GM18951 (cell line): Measurements from ENCODE around the gene HNRNPA1L2.
"Not testable (repeated sequence)": the region's sequence is repeated elsewhere in the genome, so short reads cannot be mapped to it uniquely, and the experiment has no call there.

Experiments used
- POLR2A ChIP-seq: IDR thresholded peaks from 4 replicates; pipeline ENCODE4 v1.6.1; 2011; ENCODE audit warnings: mild to moderate bottlenecking; ENCODE audit not compliant: insufficient read length, insufficient read depth; ENCODE audit errors: extremely low read depth
- in situ Hi-C: fragments of 300-500 bp; cut with MboI; formaldehyde crosslinking; loops from one replicate; pipeline ENCODE4 v1.12.0; 2022; ENCODE audit warnings: low sequenced_read_pairs, mixed read lengths, inconsistent platforms; ENCODE audit not compliant: unreplicated experiment

The HNRNPA1L2 gene

DNA sequence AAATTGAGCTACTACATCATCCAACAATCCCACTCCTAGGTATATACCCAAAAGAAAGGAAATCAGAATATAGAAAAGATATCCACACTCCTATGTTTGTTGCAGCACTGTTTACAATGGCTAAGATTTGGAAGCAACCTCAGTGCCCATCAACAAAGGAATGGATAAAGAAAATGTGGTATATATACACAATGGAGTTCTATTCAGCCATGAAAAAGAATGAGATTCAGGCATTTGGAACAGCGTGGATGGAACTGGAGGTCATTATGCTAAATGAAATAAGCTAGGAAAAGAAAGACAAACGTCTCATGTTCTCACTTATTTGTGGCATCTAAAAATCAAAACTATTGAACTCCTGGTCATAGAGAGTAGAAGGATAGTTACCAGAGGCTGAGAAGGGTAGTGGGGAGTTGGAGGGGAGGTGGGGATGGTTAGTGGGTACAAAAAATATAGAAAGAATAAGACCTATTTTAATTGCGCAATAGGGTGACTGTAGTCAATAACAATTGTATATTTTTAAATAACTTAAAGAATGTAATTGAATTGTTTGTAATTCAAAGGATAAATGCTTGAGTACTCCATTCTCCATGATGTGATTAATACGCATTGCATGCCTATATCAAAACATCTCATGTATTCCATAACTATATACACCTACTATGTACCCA, 27.0 kb upstream of the HNRNPA1L2 start:
- in situ Hi-C loops = no loop called here
- no peak for TF ChIP-seq POLR2A

DNA sequence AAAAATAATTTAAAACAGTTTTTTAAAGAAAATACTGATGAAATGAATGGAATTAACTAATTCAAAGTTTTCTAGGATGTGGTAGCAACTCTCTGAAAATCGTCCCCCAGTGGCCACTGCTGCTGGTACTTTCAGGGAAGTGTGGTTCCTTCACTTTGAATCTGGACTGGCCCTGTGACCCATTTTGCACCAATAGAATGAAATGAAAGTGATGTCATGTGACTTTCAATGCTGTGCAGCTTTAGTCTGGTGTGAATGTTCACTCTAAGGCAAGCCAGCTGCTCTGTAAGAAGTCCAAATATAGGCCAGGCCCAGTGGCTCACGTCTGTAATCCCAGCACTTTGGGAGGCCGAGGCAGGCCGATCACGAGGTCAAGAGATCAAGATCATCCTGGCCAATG, 26.4 kb upstream of the HNRNPA1L2 start:
- no peak for TF ChIP-seq POLR2A
- in situ Hi-C loops = no loop called here

DNA sequence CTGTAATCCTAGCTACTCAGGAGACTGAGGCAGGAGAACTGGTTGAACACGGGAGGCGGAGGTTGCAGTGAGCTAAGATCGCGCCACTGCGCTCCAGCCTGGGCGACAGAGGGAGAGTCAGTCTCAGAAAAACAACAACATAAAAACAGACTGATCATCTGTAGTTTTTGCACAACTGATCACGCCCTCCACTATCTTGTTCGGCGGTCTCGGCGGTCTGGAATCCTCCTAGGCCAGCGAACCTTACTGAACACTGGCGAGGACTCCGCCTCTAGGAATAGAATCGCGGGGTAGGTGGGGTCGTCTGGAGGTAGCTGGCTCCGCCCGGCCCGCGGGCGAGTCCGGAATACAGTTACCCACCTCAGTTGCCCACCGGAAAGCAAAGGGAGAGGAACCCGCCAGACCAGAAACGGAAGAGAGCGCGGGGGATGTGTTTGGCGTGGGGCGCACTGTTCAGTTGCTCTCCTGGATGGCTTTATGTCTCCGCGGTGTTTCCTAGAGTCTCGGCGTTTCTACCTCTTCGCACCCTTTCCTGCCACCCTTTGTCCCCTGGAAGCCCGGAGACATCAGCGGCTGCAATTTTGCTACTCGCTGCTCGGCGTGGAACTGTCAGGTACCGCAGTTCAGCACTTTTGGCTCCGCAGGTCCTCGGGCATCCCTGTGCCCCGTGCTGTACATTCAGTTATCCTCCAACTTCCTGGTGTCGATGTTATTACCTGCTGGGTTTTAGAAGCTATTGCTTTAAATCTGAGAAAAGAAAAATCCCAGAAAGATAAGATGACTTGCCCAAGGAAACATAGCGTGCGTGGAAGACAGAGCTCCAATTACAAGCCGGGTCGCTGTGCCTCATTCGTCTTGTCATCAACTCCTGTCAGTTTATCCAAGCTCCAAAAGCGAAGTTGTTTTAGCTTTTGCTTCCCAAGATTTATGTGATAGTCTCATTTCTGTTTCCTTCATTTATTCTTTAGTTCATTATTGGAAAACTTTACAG, 24.9 kb upstream of the HNRNPA1L2 start:
- peak; percentile 80 for TF ChIP-seq POLR2A
- in situ Hi-C loops = no loop called here

DNA sequence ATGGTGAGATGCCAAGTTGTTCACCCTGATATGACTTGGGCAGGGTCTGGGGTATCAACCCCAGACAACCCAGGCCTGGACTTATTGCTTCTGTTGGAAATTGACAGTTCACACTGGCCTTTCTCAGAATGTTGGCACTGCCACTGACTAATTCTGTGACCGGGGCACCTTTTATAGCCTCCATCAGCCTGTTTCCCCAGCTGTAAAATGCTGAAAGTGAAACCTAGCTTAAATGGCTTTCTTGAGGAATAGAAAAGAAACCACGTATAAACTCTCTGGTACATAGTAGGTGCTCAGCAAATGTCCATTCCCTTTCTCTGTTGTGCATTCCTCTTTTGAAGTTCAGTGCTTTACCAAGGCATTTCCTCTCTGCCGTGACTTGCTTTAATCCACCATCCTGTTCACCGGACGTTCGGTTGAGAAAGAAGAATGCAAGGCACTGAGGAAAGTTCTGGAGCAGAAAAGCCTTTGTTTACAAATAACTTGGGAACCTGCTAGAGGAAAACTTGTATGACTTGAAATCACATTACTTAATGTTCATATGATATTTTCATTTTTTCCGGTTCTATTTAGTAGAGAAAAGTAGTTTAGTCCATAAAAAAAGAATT, 11.0 kb upstream of the HNRNPA1L2 start:
- in situ Hi-C loops = not testable (repeated sequence)

GRCh38 chr13:52638666-52639328, 3.4 kb upstream of the HNRNPA1L2 start:
- in situ Hi-C loops = no loop called here
- no peak for TF ChIP-seq POLR2A

DNA sequence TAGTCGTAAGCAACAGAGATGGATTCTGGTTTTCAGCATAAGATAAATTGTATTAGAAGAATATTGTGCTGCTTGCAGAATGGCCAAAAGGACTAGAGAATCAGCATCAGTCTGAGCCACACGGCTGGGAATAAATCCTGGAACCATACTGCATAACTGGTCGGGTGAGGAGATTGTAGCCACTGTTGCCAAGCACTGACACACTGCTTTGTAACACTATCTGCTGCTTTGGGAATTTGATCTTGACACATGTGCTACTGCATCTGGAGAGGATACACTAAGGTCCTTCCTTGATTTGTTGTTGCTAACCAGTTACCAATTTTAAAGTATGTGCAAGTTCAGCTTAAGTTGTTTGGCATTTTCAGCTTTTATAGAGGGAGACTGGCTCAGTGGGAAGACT, 1.9 kb downstream of the HNRNPA1L2 start:
- TF ChIP-seq POLR2A = no peak
- in situ Hi-C loops = no loop called here

DNA sequence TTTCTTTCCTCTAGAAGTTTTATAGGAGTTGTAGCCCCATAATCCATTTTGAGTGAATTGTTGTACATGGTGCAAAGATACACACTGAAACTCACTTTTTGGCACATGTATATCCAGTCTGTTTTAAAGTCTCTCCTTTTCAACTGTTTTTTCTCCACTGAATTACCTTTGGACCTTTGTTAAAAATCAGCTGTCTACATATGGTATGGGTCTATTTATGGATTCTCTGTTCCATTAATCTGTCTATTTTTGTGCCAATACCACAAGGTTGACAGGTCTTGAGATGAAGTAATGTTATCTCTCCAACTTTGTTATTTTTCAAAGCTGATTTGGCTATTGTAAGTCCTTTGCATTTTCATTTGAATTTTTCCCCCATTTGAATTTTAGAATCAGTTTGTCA, 4.7 kb downstream of the HNRNPA1L2 start:
- TF ChIP-seq POLR2A = no peak

GRCh38 chr13:52650731-52651130, 8.5 kb downstream of the HNRNPA1L2 start:
- in situ Hi-C loops = no loop called here
- TF ChIP-seq POLR2A = no peak

More for the DNA sequence above, 4.7 kb downstream of the HNRNPA1L2 start:
- in situ Hi-C loops = no loop called here

- in situ Hi-C loops = no loop called here
- no peak for TF ChIP-seq POLR2A
Observed at GRCh38 chr13:52651897-52652195, 9.6 kb downstream of the HNRNPA1L2 start.

GRCh38 chr13:52652196-52652979, 10.2 kb downstream of the HNRNPA1L2 start, which contains the start of gene SUGT1:
Gene SUGT1, plus strand, starts transcription at chr13:52652836. Its CDS starts 85 bp downstream, at chr13:52652921.
- in situ Hi-C loops = no loop called here
- TF ChIP-seq POLR2A = peak; percentile 83

DNA sequence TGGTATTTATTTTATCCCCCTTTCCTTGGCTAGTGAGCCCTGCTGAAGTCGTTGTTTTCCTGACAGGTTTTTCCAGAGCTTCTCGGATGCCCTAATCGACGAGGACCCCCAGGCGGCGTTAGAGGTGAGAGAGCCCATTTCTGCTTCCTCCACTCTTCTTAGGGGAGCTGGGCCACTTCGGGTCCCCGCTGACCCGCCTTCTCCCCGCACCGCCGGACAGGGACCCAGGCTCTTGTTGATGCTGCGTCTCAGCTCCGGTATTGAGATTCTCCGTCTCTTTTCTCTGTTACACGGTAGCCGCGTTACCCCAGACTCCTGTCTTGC, 10.7 kb downstream of the HNRNPA1L2 start:
- no peak for TF ChIP-seq POLR2A
- in situ Hi-C loops = no loop called here

DNA sequence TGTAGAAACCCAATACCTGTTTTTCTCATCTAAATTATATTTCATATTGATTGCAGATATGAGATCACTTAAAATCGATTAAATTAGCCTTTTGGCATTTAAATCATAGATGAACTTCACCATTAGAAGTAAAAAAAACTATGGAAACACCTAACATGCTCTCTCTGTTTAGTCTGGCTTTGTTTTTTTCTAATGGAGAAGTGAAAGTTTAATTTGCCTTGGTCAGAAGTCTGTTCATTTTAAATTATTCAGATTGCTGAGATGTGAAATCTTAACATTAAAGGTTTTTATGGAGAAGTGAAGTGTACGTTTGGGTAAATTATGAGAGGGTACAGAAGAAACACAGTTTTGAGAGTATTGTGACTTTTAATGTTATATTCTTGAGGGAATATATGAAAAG, 17.1 kb downstream of the HNRNPA1L2 start:
- TF ChIP-seq POLR2A = no peak
- in situ Hi-C loops = no loop called here

DNA sequence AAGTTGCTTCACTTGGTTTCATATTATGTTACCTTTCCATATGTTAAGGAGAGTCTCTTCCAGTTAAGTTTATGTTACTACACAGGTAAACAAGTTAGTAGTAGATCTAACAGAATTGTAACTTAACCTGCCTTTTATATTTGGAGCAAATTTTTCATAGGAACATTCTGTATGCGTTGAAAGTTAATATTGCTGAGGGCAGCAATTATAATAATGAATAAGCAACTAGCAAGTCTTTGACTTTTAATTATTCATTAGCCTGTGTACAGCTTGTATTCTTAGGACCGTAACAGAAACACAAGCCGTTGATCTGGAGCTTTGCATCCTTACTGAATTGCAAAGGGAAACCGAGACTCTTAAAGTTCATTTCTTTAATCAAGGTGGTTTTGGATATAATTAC, 22.0 kb downstream of the HNRNPA1L2 start:
- in situ Hi-C loops = loop anchor here (10.0 kb wide), 1 partner anchor 141 kb away; no protein-coding TSS in a partner anchor
- no peak for TF ChIP-seq POLR2A

GRCh38 chr13:52665325-52665724, 23.1 kb downstream of the HNRNPA1L2 start:
- TF ChIP-seq POLR2A = no peak
- in situ Hi-C loops = loop anchor here (10.0 kb wide), 1 partner anchor 139 kb away; no protein-coding TSS in a partner anchor
